Thoracic aorta (tissue), 2 donors: ENCODE results near the gene TIMM23. TPM values are rescaled to one million over a fixed set of nuclear protein-coding genes. Genes with fewer than 3 reads are reported as not detected.

ENCODE experiments used
- ATAC-seq: fragments of 150-250 bp; one replicate; pipeline ENCODE4 v1.8.0; 2017; ENCODE audit warnings: low read depth; ENCODE audit not compliant: insufficient number of reproducible peaks, low FRiP score
- DNase-seq: peaks from one replicate; pipeline ENCODE4 v3.0.0-alpha.2; 2020; ENCODE audit warnings: low spot score
- H3K27ac ChIP-seq, 2 donors: fragments of 200-600 bp; sonication (generic); 1 replicate in 1 of 2; 2 replicates in 1 of 2; pipeline ENCODE4 v1.5.1; 2016; ENCODE audit warnings: mild to moderate bottlenecking in 2 of 2, moderate library complexity in 2 of 2
- H3K27me3 ChIP-seq: fragments of 200-600 bp; sonication (generic); replicated peaks from 2 replicates; pipeline ENCODE4 v1.6.0; 2016; ENCODE audit warnings: mild to moderate bottlenecking; ENCODE audit not compliant: insufficient read depth
- H3K36me3 ChIP-seq: fragments of 200-600 bp; sonication (generic); one replicate; pipeline ENCODE4 v1.5.1; 2016
- H3K4me1 ChIP-seq, 2 donors: fragments of 200-600 bp; sonication (generic); 1 replicate in 1 of 2; 2 replicates in 1 of 2; pipeline versions ENCODE4 v1.5.1 to v1.6.0; 2016; ENCODE audit warnings: low read depth in 2 of 2, mild to moderate bottlenecking in 1 of 2; ENCODE audit not compliant: control insufficient read depth in 1 of 2
- H3K4me3 ChIP-seq: fragments of 200-600 bp; sonication (generic); 2 replicates; pipeline ENCODE4 v1.5.1; 2016; ENCODE audit warnings: mild to moderate bottlenecking
- H3K9me3 ChIP-seq: fragments of 200-600 bp; sonication (generic); 2 replicates; pipeline ENCODE4 v1.5.1; 2016
- total RNA-seq, 2 donors: library from RNA; depleted of rRNA; stranded (reverse); fragments of >200 nt; gene quantifications; one replicate each; pipeline versions ENCODE4 v1.1.0 to v1.2.3, GENCODE V29; 2016
- TF ChIP-seq, protein P1 (sequence below): fragments of 200-600 bp; sonication (generic); IDR thresholded peaks from one replicate; pipeline ENCODE4 v1.5.1; 2019; ENCODE audit warnings: antibody characterized with exemption

The TIMM23 gene
- total RNA-seq, 2 donors from 2014 or later = 37.9 to 51.5 TPM

DNA sequence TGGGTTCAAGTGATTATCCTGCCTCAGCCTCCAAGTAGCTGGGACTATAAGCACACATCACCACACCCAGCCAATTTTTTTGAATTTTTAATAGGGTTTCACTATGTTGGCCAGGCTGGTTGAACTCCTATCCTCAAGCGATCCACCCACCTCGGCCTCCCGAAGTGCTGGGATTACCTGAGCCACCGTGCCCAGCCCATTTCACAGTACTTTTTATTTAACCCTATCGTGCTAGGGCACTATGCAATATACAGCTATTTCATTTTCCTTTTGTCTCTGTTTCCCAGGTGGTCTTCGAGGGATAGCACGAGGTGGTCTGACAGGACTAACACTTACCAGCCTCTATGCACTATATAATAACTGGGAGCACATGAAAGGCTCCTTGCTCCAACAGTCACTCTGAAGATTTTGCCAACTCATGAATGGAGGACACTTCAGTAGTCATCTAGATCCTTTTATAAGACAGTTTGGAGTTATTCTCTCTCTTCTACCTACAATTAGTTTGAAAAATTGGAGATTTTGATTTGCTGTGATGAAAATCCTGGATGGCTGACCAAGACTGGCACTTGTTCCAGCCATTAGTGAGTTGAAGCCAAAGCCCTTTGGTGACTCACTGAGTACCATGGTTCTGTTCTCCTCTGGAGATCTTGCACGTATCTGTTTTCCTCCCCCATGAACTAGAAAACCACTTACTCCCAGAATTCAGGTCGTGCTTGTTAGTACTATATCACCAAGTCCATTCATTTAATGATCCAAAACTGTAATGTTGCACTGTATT lies 30.8 kb downstream of the TIMM23 start:
- H3K4me1 ChIP-seq = no peaks in the 10 kb centered on the region
- no peak for DNase-seq
- no peak overlapping the region for H3K4me3 ChIP-seq
- H3K27ac ChIP-seq = no peak overlapping the region
- no peaks in the 10 kb centered on the region for H3K27me3 ChIP-seq
- H3K36me3 ChIP-seq = peaks cover 41% of the 10 kb centered on the region
- no peaks in the 10 kb centered on the region for H3K9me3 ChIP-seq
- ATAC-seq = no peak
- TF ChIP-seq, protein P1, sequence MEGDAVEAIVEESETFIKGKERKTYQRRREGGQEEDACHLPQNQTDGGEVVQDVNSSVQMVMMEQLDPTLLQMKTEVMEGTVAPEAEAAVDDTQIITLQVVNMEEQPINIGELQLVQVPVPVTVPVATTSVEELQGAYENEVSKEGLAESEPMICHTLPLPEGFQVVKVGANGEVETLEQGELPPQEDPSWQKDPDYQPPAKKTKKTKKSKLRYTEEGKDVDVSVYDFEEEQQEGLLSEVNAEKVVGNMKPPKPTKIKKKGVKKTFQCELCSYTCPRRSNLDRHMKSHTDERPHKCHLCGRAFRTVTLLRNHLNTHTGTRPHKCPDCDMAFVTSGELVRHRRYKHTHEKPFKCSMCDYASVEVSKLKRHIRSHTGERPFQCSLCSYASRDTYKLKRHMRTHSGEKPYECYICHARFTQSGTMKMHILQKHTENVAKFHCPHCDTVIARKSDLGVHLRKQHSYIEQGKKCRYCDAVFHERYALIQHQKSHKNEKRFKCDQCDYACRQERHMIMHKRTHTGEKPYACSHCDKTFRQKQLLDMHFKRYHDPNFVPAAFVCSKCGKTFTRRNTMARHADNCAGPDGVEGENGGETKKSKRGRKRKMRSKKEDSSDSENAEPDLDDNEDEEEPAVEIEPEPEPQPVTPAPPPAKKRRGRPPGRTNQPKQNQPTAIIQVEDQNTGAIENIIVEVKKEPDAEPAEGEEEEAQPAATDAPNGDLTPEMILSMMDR = no peak

DNA sequence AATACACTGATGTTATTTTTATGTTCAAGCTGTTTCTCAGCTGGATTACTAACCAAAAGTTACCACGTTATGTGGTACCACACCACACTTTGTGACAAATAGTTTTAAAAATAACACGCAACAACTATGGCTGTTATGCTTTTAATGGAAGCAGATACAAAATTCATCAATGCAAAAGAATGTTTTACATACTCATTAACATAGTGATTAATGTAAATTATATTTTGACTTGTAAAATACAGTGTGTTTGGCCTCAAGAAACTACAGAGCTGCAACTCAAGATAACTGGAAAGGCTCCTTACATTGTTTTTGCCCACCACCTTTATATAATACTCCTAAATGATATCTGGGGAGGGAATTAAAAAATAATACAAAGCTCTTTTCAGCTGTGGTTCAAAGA lies 32.7 kb downstream of the TIMM23 start:
- no peaks in the 10 kb centered on the region for H3K9me3 ChIP-seq
- TF ChIP-seq, protein P1 = no peak
- no peak overlapping the region for H3K27ac ChIP-seq
- peaks cover 58% of the 10 kb centered on the region for H3K36me3 ChIP-seq
- DNase-seq = no peak
- no peaks in the 10 kb centered on the region for H3K4me1 ChIP-seq
- H3K27me3 ChIP-seq = no peaks in the 10 kb centered on the region
- no peak for ATAC-seq
- H3K4me3 ChIP-seq = no peak overlapping the region

DNA sequence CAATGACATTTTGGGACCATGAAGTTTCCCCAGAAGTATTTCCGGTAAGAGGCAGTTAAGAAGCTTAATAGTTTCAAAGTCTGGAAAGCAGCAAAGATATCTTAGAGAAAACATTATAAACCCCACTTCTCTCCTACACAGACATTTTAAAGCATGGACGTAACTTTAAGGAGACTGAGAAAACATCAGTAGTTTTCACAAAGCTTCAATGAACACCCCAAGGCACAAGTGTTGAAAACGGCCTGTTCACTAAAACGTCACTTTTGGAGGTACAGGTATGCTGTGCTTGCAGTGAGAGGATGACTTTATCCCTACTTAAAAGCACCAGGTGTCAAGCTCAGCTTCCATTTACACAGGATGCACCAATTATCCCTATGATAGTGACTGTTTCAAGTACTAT lies 33.1 kb downstream of the TIMM23 start:
- TF ChIP-seq, protein P1 = no peak
- Histone ChIP-seq H3K36me3 (peaks cover 62% of the 10 kb centered on the region), H3K27me3 (no peaks in the 10 kb centered on the region), H3K4me1 (no peaks in the 10 kb centered on the region), H3K4me3 (no peak overlapping the region), H3K27ac (no peak overlapping the region), H3K9me3 (no peaks in the 10 kb centered on the region)
- ATAC-seq (no peak), DNase-seq (no peak)

DNA sequence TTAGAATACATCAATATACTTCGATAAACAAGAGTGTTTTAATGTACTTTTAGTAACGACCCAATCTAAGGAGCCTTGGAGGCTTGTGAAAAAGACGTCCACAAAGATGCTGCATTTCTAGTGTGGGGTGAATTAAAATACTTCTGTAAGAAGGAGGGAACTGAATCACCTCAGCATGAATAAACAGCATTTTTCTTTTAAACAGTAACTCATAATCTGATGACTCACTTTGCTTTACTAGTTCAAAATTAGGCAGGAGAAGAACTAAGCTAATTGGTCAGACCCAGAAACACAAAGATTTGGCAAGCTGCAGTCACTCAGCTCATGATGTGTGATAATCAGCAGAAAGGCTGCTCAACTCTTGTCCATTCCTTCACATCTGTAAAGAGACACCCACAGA lies 33.9 kb downstream of the TIMM23 start:
- Histone ChIP-seq H3K27me3 (no peaks in the 10 kb centered on the region), H3K27ac (no peak overlapping the region), H3K4me3 (no peak overlapping the region), H3K9me3 (no peaks in the 10 kb centered on the region), H3K36me3 (peaks cover 70% of the 10 kb centered on the region), H3K4me1 (no peaks in the 10 kb centered on the region)
- ATAC-seq = no peak
- TF ChIP-seq, protein P1 = no peak
- no peak for DNase-seq

DNA sequence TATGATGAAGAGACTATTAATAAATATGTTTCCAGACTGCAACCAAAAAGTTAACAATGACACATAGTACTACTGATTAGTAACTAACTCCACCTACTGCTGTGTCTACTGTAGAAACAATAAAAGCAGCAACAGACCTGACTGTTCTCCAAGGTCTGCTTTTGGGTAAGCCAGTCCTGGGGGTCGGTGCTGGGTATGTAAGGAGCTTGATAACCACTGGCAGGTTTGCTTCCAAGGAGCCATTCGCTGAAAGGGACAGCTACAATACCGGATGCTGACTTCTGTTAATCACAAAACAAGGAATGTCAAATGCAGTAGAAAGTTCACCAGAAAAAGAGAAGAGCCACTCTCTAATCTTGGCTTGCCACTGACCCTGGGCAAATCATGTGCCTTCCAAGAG lies 40.5 kb downstream of the TIMM23 start:
- ATAC-seq = no peak
- H3K27ac ChIP-seq = no peak overlapping the region
- DNase-seq = no peak
- TF ChIP-seq, protein P1 = no peak
- H3K4me3 ChIP-seq = no peak overlapping the region
- no peaks in the 10 kb centered on the region for H3K9me3 ChIP-seq
- H3K27me3 ChIP-seq = no peaks in the 10 kb centered on the region
- peaks cover 60% of the 10 kb centered on the region for H3K36me3 ChIP-seq
- peaks cover 6 to 15% of the 10 kb centered on the region in 2 donors for H3K4me1 ChIP-seq
